HG03103 (cell line): ENCODE measurements around the gene ZNF644.

Experiments
- ATAC-seq: cut with Tn5 transposase; IDR thresholded peaks from one replicate; pipeline ENCODE4 v1.9.1; 2021; ENCODE audit warnings: low read depth; ENCODE audit not compliant: unreplicated experiment

ZNF644 gene

GRCh38 chr1:90876101-90876500 lies 145.7 kb downstream of the ZNF644 start:
- no peak for ATAC-seq
